Stimulated activated CD4-positive, alpha-beta T cell treated with anti-CD3 and anti-CD28 coated beads, Interleukin-2, amount 100 ng/mL, for 48 hours (primary cell): ENCODE results near the gene AFAP1.

Experiments used
- DNase-seq, 2 donors: peaks; one replicate each; pipeline ENCODE4 v3.0.0-alpha.2; 2020

AFAP1 gene

GRCh38 chr4:7818399-7818911, 121.2 kb downstream of the AFAP1 start:
- no peak for DNase-seq

- DNase-seq: no peak
Observed at GRCh38 chr4:7817877-7818398, 121.7 kb downstream of the AFAP1 start.

GRCh38 chr4:7816771-7817170, 122.9 kb downstream of the AFAP1 start:
- no peak for DNase-seq

GRCh38 chr4:7815981-7816380, 123.7 kb downstream of the AFAP1 start:
- DNase-seq: no peak

- no peak for DNase-seq
Observed at GRCh38 chr4:7815562-7815961, 124.1 kb downstream of the AFAP1 start.

- no peak for DNase-seq
Observed at GRCh38 chr4:7814451-7814850, 125.2 kb downstream of the AFAP1 start.

GRCh38 chr4:7813674-7814073, 126.0 kb downstream of the AFAP1 start:
- DNase-seq: no peak

- DNase-seq: no peak
Observed at GRCh38 chr4:7812921-7813320, 126.7 kb downstream of the AFAP1 start.

- no peak for DNase-seq
Observed at GRCh38 chr4:7812231-7812857, 127.3 kb downstream of the AFAP1 start.

GRCh38 chr4:7811536-7812191, 128.0 kb downstream of the AFAP1 start:
- no peak for DNase-seq

GRCh38 chr4:7810783-7811535, 128.7 kb downstream of the AFAP1 start:
- no peak for DNase-seq

- DNase-seq: no peak
Observed at GRCh38 chr4:7808752-7809151, 130.9 kb downstream of the AFAP1 start.

- DNase-seq: no peak
Observed at GRCh38 chr4:7808181-7808580, 131.5 kb downstream of the AFAP1 start.

- no peak for DNase-seq
Observed at GRCh38 chr4:7807351-7807921, 132.2 kb downstream of the AFAP1 start.

GRCh38 chr4:7806338-7807090, 133.1 kb downstream of the AFAP1 start:
- DNase-seq: no peak

- DNase-seq: no peak
Observed at GRCh38 chr4:7805533-7806337, 133.9 kb downstream of the AFAP1 start.

GRCh38 chr4:7804756-7805385, 134.8 kb downstream of the AFAP1 start:
- no peak for DNase-seq

GRCh38 chr4:7803992-7804755, 135.5 kb downstream of the AFAP1 start:
- DNase-seq: peak; percentile 90 to 93

GRCh38 chr4:7803371-7803770, 136.3 kb downstream of the AFAP1 start:
- DNase-seq: no peak

- DNase-seq: peak; percentile 82 to 89
Observed at GRCh38 chr4:7802093-7802726, 137.5 kb downstream of the AFAP1 start.
